Glutamatergic neuron (in vitro differentiated cells): Measurements from ENCODE around the gene HNF4A. TPM values are rescaled to one million over a fixed set of nuclear protein-coding genes. Genes with fewer than 3 reads are reported as not detected.

Experiments
- DNase-seq: peaks from one replicate; pipeline ENCODE4 v3.0.0; 2022
- H3K27ac Mint-ChIP-seq: one replicate; pipeline ENCODE4 v1.8.0; 2020; ENCODE audit warnings: mild to moderate bottlenecking, mixed read lengths, inconsistent platforms; ENCODE audit not compliant: unreplicated experiment
- H3K27me3 Mint-ChIP-seq: one replicate; pipeline ENCODE4 v1.8.0; 2020; ENCODE audit warnings: mild to moderate bottlenecking, moderate library complexity, mixed read lengths, inconsistent platforms; ENCODE audit not compliant: unreplicated experiment
- H3K36me3 Mint-ChIP-seq: one replicate; pipeline ENCODE4 v1.8.0; 2020; ENCODE audit warnings: mild to moderate bottlenecking, mixed read lengths, inconsistent platforms; ENCODE audit not compliant: unreplicated experiment
- H3K4me1 Mint-ChIP-seq: one replicate; pipeline ENCODE4 v1.8.0; 2020; ENCODE audit warnings: mild to moderate bottlenecking, low read depth, mixed read lengths, inconsistent platforms; ENCODE audit not compliant: unreplicated experiment
- H3K4me3 Mint-ChIP-seq: one replicate; pipeline ENCODE4 v1.8.0; 2020; ENCODE audit warnings: mild to moderate bottlenecking, mixed read lengths, inconsistent platforms; ENCODE audit not compliant: unreplicated experiment
- H3K9me3 Mint-ChIP-seq: one replicate; pipeline ENCODE4 v1.8.0; 2020; ENCODE audit warnings: mild to moderate bottlenecking, moderate library complexity, mixed read lengths, inconsistent platforms; ENCODE audit not compliant: unreplicated experiment
- CTCF ChIP-seq: fragments of 200-600 bp; sonication (generic); IDR thresholded peaks from one replicate; pipeline ENCODE4 v1.5.0; 2021; ENCODE audit not compliant: partially characterized antibody, unreplicated experiment
- total RNA-seq: library from RNA; stranded (reverse); fragmentation: NEBNext Ultra II Directional; extraction: Animal tissue kit (Norgen Biotek cat#: 25700); gene quantifications from one replicate; pipeline ENCODE4 v1.2.1, GENCODE V29; 2021; ENCODE audit not compliant: unreplicated experiment

HNF4A gene
- total RNA-seq, 1 donor from 2014 or later: not detected

DNA sequence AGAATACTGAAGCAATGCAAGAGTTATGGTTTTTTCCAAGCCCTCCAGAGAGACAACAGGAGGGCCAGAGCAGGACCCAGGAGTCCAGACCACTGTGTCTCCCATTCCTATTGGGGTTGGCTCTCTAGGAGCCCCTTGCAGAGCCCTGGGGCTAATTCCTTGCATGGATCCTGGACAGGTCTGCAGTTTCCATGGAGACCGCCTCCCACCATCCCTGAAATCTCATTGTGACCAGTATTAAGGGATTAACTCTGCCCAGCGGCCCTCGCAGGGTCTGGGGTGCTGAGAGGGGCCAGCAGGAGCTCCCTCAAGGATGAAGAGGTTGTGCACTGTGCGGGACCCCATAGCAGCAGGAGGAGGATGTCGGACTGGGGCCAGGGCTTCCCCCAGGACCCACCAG is 34.8 kb downstream of the HNF4A start:
- no peak for TF ChIP-seq CTCF
- Mint-ChIP-seq H3K36me3 (no peaks in the 10 kb centered on the region), H3K4me3 (no peak overlapping the region), H3K9me3 (no peaks in the 10 kb centered on the region), H3K27me3 (no peaks in the 10 kb centered on the region), H3K27ac (no peak overlapping the region), H3K4me1 (no peaks in the 10 kb centered on the region)
- DNase-seq: no peak

DNA sequence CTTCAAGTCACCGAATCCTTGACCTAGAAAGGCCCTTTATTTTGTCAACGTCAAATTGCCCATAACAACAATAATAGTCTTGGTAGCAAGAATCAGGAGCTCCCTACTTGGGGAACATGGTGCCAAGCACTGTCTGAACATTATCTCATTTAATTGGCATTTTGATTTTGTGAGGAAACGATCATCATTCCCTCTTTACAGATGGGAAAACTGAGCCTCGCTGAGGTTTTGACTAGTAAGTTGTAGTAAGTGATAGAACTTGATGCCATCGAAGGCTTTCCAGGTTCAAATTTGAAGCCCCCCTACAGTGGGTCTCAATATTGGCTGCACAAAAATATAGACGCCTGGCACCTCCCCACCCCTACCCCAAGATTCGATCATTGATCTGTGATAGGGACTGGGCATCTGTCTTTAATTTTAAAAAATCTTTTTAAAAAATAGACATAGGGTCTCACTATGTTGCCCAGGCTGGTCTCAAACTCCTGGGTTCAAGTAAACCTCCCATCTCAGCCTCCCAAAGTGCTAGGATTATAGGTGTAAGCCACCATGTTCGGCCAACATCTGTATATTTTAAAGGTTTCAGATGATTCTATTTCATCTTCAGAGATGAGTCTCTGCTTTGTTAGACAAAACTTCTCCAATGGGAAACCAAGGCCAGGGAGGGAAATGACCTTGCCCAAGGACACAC is 36.7 kb downstream of the HNF4A start:
- no peaks in the 10 kb centered on the region for H3K4me1 Mint-ChIP-seq
- H3K36me3 Mint-ChIP-seq: no peaks in the 10 kb centered on the region
- TF ChIP-seq CTCF: no peak
- H3K9me3 Mint-ChIP-seq: no peaks in the 10 kb centered on the region
- no peak for DNase-seq
- no peak overlapping the region for H3K4me3 Mint-ChIP-seq
- no peaks in the 10 kb centered on the region for H3K27me3 Mint-ChIP-seq
- H3K27ac Mint-ChIP-seq: no peak overlapping the region

- Mint-ChIP-seq H3K4me1 (no peaks in the 10 kb centered on the region), H3K27ac (no peak overlapping the region), H3K9me3 (no peaks in the 10 kb centered on the region), H3K36me3 (no peaks in the 10 kb centered on the region), H3K27me3 (no peaks in the 10 kb centered on the region), H3K4me3 (no peak overlapping the region)
- no peak for TF ChIP-seq CTCF
- no peak for DNase-seq
Observed at GRCh38 chr20:44392776-44393607, 37.5 kb downstream of the HNF4A start.

GRCh38 chr20:44393608-44394451 is 38.3 kb downstream of the HNF4A start:
- Mint-ChIP-seq H3K27ac (no peak overlapping the region), H3K27me3 (no peaks in the 10 kb centered on the region), H3K4me3 (no peak overlapping the region), H3K4me1 (no peaks in the 10 kb centered on the region), H3K36me3 (no peaks in the 10 kb centered on the region), H3K9me3 (no peaks in the 10 kb centered on the region)
- no peak for TF ChIP-seq CTCF
- DNase-seq: no peak
